Epithelial cell of proximal tubule (primary cell): ENCODE measurements around the gene RAB5IF. TPM values are rescaled to one million over a fixed set of nuclear protein-coding genes. Genes with fewer than 3 reads are reported as not detected.
"Not testable (repeated sequence)": the region's sequence is repeated elsewhere in the genome, so short reads cannot be mapped to it uniquely, and the experiment has no call there.

Experiments used
- DNase-seq: peaks from one replicate; pipeline ENCODE4 v3.0.0-alpha.2; 2011; ENCODE audit warnings: low read depth
- H3K4me3 ChIP-seq: 2 replicates; pipeline ENCODE4 v1.5.1; 2011; ENCODE audit warnings: low read depth, mild to moderate bottlenecking, low read length
- total RNA-seq: library from RNA; depleted of rRNA; stranded (reverse); fragments of >200 nt; gene quantifications from 2 replicates; pipeline ENCODE4 v1.2.3, GENCODE V29; 2015
- TF ChIP-seq, protein P1 (sequence below): conservative IDR thresholded peaks from 2 replicates; pipeline ENCODE4 v1.5.1; 2012; ENCODE audit warnings: low read depth, mild to moderate bottlenecking, low read length

RAB5IF gene
- total RNA-seq, 1 donor from 2014 or later = 142 TPM

- H3K4me3 ChIP-seq = no peak overlapping the region
- TF ChIP-seq, protein P1, sequence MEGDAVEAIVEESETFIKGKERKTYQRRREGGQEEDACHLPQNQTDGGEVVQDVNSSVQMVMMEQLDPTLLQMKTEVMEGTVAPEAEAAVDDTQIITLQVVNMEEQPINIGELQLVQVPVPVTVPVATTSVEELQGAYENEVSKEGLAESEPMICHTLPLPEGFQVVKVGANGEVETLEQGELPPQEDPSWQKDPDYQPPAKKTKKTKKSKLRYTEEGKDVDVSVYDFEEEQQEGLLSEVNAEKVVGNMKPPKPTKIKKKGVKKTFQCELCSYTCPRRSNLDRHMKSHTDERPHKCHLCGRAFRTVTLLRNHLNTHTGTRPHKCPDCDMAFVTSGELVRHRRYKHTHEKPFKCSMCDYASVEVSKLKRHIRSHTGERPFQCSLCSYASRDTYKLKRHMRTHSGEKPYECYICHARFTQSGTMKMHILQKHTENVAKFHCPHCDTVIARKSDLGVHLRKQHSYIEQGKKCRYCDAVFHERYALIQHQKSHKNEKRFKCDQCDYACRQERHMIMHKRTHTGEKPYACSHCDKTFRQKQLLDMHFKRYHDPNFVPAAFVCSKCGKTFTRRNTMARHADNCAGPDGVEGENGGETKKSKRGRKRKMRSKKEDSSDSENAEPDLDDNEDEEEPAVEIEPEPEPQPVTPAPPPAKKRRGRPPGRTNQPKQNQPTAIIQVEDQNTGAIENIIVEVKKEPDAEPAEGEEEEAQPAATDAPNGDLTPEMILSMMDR = no peak
- peak; percentile 74 for DNase-seq
These were observed 26.1 kb downstream of the RAB5IF start for GRCh38 chr20:36631646-36632045.

DNA sequence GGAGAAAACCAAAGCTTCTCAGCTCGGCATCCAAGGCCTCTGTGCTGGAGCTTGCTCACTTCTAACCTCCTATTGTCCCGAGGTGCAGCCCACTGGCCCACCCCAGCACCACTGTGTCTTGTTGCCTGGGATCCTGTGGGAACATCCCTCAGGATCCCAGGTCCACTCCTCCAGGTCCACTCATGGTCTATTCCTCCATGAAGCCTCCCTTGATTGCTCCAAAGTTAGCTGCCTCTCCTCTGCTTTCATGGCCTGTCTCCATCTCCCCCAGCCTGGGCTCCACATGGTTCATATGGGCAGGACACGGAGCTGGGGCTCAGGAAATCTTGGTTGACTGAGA, 26.5 kb downstream of the RAB5IF start:
- TF ChIP-seq, protein P1 = no peak
- DNase-seq = no peak
- no peak overlapping the region for H3K4me3 ChIP-seq

DNA sequence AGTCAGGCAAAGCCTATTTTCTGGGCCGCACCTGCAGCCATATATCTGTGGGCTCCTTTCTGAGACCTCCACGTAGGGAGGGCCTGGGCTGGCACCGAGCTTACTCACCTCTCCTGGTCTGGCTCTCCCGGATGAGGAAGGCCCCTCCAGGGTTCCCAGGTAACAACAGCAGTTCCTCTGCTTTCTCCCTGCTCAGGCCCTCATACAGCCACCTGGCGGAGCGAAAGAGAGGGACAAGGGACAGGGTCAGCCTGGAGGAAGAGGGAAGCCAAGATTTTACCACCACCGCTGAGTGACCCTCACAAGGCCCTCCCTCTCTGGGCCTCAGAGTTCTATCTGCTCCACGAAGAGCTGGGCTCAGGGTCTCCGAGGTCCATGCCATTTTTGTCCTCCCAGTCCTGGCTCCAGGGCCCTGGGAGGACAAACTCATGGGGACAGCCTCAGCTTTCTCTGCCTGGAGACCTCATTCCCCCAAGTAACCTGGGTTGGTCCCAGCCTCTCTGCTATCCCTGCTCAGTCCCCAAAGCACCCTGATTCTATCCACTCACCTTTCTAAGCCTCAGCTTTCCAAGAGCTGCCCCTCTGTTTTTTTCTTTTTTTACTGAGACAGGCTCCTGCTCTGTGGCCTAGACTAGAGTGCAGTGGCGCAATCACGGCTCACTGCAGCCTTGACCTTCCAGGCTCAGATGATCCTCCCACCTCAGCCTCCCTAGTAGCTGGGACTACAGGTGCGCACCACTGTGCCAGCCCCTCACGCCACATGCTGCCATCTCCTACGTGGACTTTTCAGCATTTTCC, 27.1 kb downstream of the RAB5IF start:
- TF ChIP-seq, protein P1 = no peak
- DNase-seq = no peak
- no peak overlapping the region for H3K4me3 ChIP-seq

DNA sequence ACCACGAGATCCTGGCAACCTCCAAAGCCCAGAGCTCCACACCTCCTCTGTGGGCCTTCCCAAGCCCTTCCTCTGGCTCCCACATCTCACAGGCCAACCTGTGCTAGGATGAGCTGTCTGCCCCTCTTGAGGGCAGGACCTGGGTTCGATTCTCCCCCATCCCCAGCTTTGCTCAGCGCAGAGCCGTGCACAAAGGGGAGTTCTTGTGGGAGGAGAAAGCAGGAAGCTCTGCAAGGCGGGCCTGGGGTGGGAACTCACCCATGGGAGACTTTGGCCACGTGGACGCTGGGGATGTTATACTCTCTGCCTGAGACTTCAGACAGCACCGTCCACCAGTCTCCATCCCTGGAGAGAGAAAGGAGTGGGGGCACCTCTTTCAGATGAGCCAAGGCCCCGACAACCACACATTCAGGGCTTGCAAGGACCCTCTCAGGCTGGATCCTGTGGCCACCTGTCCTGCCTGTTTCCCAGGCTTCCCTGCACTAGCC, 27.8 kb downstream of the RAB5IF start:
- TF ChIP-seq, protein P1 = no peak
- DNase-seq = no peak

GRCh38 chr20:36634342-36634741, 28.8 kb downstream of the RAB5IF start:
- H3K4me3 ChIP-seq = no peak overlapping the region
- TF ChIP-seq, protein P1 = no peak
- DNase-seq = no peak

More for the DNA sequence above, 27.8 kb downstream of the RAB5IF start:
- no peak overlapping the region for H3K4me3 ChIP-seq

DNA sequence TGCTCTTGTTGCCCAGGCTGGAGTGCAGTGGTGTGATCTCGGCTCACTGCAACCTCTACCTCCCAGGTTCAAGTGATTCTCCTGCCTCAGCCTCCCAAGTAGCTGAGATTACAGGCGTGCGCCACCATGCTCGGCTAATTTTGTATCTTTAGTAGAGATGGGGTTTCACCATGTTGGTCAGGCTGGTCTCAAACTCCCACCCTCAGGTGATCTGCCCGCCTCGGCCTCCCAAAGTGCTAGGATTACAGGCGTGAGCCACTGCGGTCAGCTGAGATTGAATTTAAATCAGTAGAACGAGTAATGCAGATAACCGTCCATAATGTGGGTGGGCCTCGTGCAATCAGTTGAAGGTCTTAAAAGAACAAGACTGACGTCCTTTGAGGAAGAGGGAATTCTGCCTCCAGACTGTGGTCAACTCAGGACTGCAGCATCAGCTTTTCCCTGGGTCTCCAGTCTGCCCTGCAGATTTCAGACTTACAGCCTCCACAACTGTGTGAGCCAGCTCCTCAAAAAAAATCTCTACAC, 33.4 kb downstream of the RAB5IF start:
- DNase-seq = not testable (repeated sequence)

GRCh38 chr20:36641506-36641843, 35.9 kb downstream of the RAB5IF start:
- no peak for DNase-seq
- no peak overlapping the region for H3K4me3 ChIP-seq
- TF ChIP-seq, protein P1 = no peak

More for the DNA sequence above, 33.4 kb downstream of the RAB5IF start:
- H3K4me3 ChIP-seq = not testable (repeated sequence)
